GM21529 (cell line): ENCODE measurements around the gene TUBA8.

Experiments used
- ATAC-seq: cut with Tn5 transposase; IDR thresholded peaks from one replicate; pipeline ENCODE4 v1.9.1; 2021; ENCODE audit not compliant: unreplicated experiment

TUBA8 gene

GRCh38 chr22:18077087-18077638 lies 33.4 kb upstream of the TUBA8 start:
- no peak for ATAC-seq

- peak; percentile 91 for ATAC-seq
Measured at GRCh38 chr22:18077639-18078328, 32.8 kb upstream of the TUBA8 start, which contains the start of gene PEX26. PEX26 (plus strand) TSS chr22:18077990; CDS start chr22:18078377, 387 bp downstream.

GRCh38 chr22:18078329-18079041 lies 32.1 kb upstream of the TUBA8 start:
- peak; percentile 22 for ATAC-seq

- no peak for ATAC-seq
Measured at GRCh38 chr22:18079706-18080233, 30.8 kb upstream of the TUBA8 start.

- ATAC-seq, result no peak
Measured at GRCh38 chr22:18081416-18081815, 29.2 kb upstream of the TUBA8 start.

- ATAC-seq, result no peak
Measured at GRCh38 chr22:18082467-18082866, 28.1 kb upstream of the TUBA8 start.

GRCh38 chr22:18083406-18083805 lies 27.2 kb upstream of the TUBA8 start:
- ATAC-seq, result no peak

GRCh38 chr22:18085188-18085587 lies 25.4 kb upstream of the TUBA8 start:
- no peak for ATAC-seq

- ATAC-seq, result no peak
Measured at GRCh38 chr22:18087350-18087855, 23.2 kb upstream of the TUBA8 start.

GRCh38 chr22:18088825-18089568 lies 21.6 kb upstream of the TUBA8 start:
- ATAC-seq, result no peak

- no peak for ATAC-seq
Measured at GRCh38 chr22:18090286-18090685, 20.3 kb upstream of the TUBA8 start.

GRCh38 chr22:18091478-18091877 lies 19.1 kb upstream of the TUBA8 start:
- no peak for ATAC-seq

GRCh38 chr22:18091916-18092526 lies 18.6 kb upstream of the TUBA8 start:
- no peak for ATAC-seq

GRCh38 chr22:18093661-18094060 lies 16.9 kb upstream of the TUBA8 start:
- ATAC-seq, result no peak

- ATAC-seq, result no peak
Measured at GRCh38 chr22:18095101-18095805, 15.4 kb upstream of the TUBA8 start.

- no peak for ATAC-seq
Measured at GRCh38 chr22:18096823-18097222, 13.8 kb upstream of the TUBA8 start.

GRCh38 chr22:18100781-18101180 lies 9.8 kb upstream of the TUBA8 start:
- ATAC-seq, result no peak

- ATAC-seq, result no peak
Measured at GRCh38 chr22:18101536-18101935, 9.1 kb upstream of the TUBA8 start.

- no peak for ATAC-seq
Measured at GRCh38 chr22:18103527-18104269, 6.9 kb upstream of the TUBA8 start.
